ENCODE data around the gene CEP55.

The CEP55 gene

DNA sequence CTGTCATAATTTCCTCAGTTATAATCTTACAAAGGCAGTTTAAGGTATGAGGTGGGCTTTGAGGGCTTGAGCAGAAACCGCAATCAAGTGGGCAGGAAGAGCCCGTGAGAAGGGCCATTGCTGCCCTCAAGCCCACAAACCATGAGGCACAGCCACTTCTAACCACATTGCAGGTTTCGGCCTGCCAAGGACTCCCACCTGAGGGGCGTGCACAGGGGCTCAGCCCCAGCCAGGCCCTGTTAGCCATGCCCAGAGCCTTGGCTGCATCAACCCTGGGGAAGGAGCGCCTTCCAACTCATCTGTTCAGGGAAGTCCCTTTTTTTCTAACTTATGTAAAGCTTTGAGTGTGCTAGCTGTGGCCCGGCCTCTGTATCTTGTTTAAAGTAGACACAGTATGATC, 64.1 kb downstream of the CEP55 start:
- TF ChIP-seq, protein P1, sequence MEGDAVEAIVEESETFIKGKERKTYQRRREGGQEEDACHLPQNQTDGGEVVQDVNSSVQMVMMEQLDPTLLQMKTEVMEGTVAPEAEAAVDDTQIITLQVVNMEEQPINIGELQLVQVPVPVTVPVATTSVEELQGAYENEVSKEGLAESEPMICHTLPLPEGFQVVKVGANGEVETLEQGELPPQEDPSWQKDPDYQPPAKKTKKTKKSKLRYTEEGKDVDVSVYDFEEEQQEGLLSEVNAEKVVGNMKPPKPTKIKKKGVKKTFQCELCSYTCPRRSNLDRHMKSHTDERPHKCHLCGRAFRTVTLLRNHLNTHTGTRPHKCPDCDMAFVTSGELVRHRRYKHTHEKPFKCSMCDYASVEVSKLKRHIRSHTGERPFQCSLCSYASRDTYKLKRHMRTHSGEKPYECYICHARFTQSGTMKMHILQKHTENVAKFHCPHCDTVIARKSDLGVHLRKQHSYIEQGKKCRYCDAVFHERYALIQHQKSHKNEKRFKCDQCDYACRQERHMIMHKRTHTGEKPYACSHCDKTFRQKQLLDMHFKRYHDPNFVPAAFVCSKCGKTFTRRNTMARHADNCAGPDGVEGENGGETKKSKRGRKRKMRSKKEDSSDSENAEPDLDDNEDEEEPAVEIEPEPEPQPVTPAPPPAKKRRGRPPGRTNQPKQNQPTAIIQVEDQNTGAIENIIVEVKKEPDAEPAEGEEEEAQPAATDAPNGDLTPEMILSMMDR (IDR thresholded peaks at IDR 0.05; ENCODE audit: low read depth, low read length, missing control alignments) = no peak
- H3K27me3 ChIP-seq (replicated peaks) = peaks cover 3% of the 10 kb centered on the region
- H3K4me3 ChIP-seq (ENCODE audit: low read depth, low read length) = no peak overlapping the region
- in situ Hi-C loops (cut with HindIII; ENCODE audit: low pct_ligation_motif_present, low sequenced_read_pairs) = no loop called here
- no peak for DNase-seq
- H3K27ac ChIP-seq = no peak overlapping the region
- no peaks in the 10 kb centered on the region for H3K36me3 ChIP-seq (replicated peaks)

DNA sequence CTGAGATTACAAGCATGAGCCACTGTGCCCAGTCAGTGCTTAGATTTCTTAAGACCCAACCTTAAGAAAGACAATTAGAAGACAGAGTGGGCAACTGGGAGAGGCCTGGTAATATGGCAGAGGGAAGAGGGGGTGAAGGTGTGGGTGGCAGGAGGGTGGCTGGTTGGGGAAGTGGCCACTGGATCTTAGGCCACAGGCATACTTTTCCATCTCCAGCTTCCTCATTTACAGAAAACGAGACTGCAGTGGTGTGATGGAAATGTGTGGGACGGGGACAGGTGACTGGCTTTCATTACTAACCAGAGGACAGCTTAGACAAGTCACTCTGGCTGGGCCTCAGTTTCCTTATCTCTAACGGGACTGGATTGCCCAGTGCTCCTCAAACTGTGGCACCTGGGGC, 69.0 kb downstream of the CEP55 start:
- no peak overlapping the region for H3K4me3 ChIP-seq (ENCODE audit: low read depth, low read length)
- in situ Hi-C loops (cut with HindIII; ENCODE audit: low pct_ligation_motif_present, low sequenced_read_pairs) = no loop called here
- DNase-seq = no peak
- TF ChIP-seq, protein P1 (IDR thresholded peaks at IDR 0.05; ENCODE audit: low read depth, low read length, missing control alignments) = no peak
- H3K36me3 ChIP-seq (replicated peaks) = no peaks in the 10 kb centered on the region
- peaks cover 39% of the 10 kb centered on the region for H3K27me3 ChIP-seq (replicated peaks)
- H3K27ac ChIP-seq = no peak overlapping the region

DNA sequence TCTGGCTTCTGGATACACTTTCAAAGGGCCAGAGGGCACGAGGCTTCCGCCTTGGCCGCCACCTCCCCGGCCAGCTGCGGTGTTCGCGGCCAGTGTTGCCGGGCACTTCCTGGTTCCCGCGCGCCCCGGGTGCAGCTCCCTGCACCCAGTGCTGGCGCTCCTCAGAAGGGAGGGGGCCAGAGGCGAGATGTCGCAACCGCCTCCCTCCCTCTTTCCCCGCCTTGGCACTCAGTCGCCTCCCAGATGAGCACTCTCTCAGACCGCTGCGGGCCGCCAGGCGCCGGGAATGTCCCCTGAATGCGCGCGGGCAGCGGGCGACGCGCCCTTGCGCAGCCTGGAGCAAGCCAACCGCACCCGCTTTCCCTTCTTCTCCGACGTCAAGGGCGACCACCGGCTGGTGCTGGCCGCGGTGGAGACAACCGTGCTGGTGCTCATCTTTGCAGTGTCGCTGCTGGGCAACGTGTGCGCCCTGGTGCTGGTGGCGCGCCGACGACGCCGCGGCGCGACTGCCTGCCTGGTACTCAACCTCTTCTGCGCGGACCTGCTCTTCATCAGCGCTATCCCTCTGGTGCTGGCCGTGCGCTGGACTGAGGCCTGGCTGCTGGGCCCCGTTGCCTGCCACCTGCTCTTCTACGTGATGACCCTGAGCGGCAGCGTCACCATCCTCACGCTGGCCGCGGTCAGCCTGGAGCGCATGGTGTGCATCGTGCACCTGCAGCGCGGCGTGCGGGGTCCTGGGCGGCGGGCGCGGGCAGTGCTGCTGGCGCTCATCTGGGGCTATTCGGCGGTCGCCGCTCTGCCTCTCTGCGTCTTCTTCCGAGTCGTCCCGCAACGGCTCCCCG, 70.2 kb downstream of the CEP55 start, which contains the start of gene FFAR4:
Gene FFAR4 (plus strand): TSS at position 231 of the 842 bp plus-strand sequence. CDS start 56 bp downstream, at position 287.
- TF ChIP-seq, protein P1 (IDR thresholded peaks at IDR 0.05; ENCODE audit: low read depth, low read length, missing control alignments) = no peak

DNA sequence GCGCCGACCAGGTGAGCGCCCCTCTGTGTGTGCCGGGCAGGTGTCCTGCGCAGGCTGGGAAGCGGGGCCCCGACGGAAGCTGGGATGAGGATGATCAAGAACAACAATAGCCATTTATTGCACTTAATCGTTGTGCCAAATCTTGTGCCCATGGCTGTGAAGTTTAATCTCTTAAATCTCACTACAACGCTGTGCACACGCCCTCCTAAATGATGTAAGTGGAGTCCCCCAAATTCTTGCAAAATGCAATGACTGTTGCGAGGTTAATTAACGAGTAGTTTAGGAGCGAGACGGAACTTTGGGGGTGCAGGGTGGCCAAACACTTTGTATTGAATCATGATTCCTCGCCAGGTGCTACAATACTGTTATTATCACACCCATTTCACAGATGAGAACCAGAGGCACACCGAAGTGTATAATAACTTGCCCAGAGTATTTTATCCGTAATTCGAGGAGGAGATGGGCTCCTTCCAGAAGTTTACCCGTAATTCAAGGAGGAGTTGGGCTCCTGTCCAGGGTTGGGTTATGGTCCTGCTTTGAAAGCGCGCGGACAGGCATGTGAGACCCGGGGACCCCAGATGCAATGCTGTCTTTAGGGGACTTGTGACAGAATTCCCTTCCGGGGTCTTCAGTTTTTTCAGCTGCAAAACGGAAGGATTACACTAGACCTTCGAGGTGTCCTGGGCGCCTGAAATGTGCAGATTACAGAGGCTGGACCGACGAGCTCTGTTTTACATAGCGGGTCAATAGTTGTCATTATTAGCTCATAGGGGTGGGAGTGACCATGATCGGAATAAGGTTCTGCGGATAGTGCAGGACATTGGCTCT, 71.1 kb downstream of the CEP55 start:
- H3K27me3 ChIP-seq (replicated peaks) = peaks cover 57% of the 10 kb centered on the region
- in situ Hi-C loops (cut with HindIII; ENCODE audit: low pct_ligation_motif_present, low sequenced_read_pairs) = no loop called here
- TF ChIP-seq, protein P1 (IDR thresholded peaks at IDR 0.05; ENCODE audit: low read depth, low read length, missing control alignments) = no peak

More for the DNA sequence above, 70.2 kb downstream of the CEP55 start, which contains the start of gene FFAR4:
- H3K4me3 ChIP-seq (ENCODE audit: low read depth, low read length) = no peak within 1 kb of the TSS
- no peaks in the 10 kb centered on the region for H3K36me3 ChIP-seq (replicated peaks)
- H3K27me3 ChIP-seq (replicated peaks) = peaks cover 51% of the 10 kb centered on the region
- in situ Hi-C loops (cut with HindIII; ENCODE audit: low pct_ligation_motif_present, low sequenced_read_pairs) = no loop called here
- DNase-seq = no peak
- H3K27ac ChIP-seq = no peak within 1 kb of the TSS

DNA sequence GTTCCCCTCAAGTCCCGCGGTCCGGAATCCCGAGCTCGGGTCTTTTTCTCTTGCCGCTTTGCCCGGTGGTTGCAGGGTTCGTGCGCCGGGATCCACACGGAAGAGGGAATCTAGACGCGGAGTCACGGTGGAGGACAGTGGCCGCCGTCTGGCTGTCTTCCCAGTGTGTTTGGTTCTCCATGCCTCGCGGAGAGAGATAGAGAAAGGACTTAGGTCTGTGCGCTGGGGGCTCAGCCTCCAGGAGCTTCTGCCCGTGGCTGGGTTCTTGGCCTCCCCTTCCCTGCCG, 71.6 kb downstream of the CEP55 start:
- Histone ChIP-seq H3K36me3 (replicated peaks) (no peaks in the 10 kb centered on the region), H3K27ac (no peak overlapping the region), H3K4me3 (ENCODE audit: low read depth, low read length) (no peak overlapping the region), H3K27me3 (replicated peaks) (peaks cover 60% of the 10 kb centered on the region)
- DNase-seq = no peak
- TF ChIP-seq, protein P1 (IDR thresholded peaks at IDR 0.05; ENCODE audit: low read depth, low read length, missing control alignments) = no peak
- in situ Hi-C loops (cut with HindIII; ENCODE audit: low pct_ligation_motif_present, low sequenced_read_pairs) = no loop called here

More for the DNA sequence above, 71.1 kb downstream of the CEP55 start:
- Histone ChIP-seq H3K27ac (no peak overlapping the region), H3K36me3 (replicated peaks) (no peaks in the 10 kb centered on the region), H3K4me3 (ENCODE audit: low read depth, low read length) (no peak overlapping the region)
- no peak for DNase-seq

All from brain microvascular endothelial cell (primary cell).